Small intestine (tissue), 16 donors: ENCODE measurements around the gene TUBA4A. TPM values are rescaled to one million over a fixed set of nuclear protein-coding genes. Genes with fewer than 3 reads are reported as not detected.
A peak's percentile ranks its signal among the peaks of the same experiment; 100 is the strongest.

Experiments used
- DNase-seq, 2 donors: peaks; one replicate each; pipeline versions ENCODE4 v3.0.0 to v3.0.0-alpha.2; 2013
- FAIRE-seq: peaks from 2 replicates; lab custom pipeline; 2012; peaks lifted over from hg19 to GRCh38; lab: Jason Lieb, UNC
- H3K27ac ChIP-seq, 3 donors: one replicate each; pipeline ENCODE4 v1.5.1; 2013; ENCODE audit warnings: low read length in 2 of 3, mild to moderate bottlenecking in 2 of 3, control low read depth in 1 of 3, inconsistent platforms in 1 of 3, low read depth in 1 of 3, moderate library complexity in 1 of 3
- H3K27me3 ChIP-seq, 3 donors: one replicate each; pipeline ENCODE4 v1.6.1; 2013; ENCODE audit warnings: low read length in 3 of 3, inconsistent platforms in 1 of 3; ENCODE audit not compliant: control insufficient read depth in 3 of 3, insufficient read depth in 3 of 3
- H3K36me3 ChIP-seq, 3 donors: one replicate each; pipeline ENCODE4 v1.6.1; 2013; ENCODE audit warnings: low read length in 3 of 3, inconsistent platforms in 1 of 3, low read depth in 1 of 3, mild to moderate bottlenecking in 1 of 3, moderate library complexity in 1 of 3; ENCODE audit not compliant: control insufficient read depth in 3 of 3, insufficient read depth in 2 of 3
- H3K4me1 ChIP-seq, 3 donors: one replicate each; pipeline ENCODE4 v1.6.1; 2013; ENCODE audit warnings: low read length in 2 of 3, inconsistent platforms in 1 of 3, low read depth in 1 of 3, mild to moderate bottlenecking in 1 of 3, moderate library complexity in 1 of 3; ENCODE audit not compliant: control insufficient read depth in 3 of 3, insufficient read depth in 2 of 3
- H3K4me3 ChIP-seq, 3 donors: one replicate each; pipeline ENCODE4 v1.5.1; 2013; ENCODE audit warnings: low read length in 3 of 3, control low read depth in 1 of 3, inconsistent platforms in 1 of 3, low read depth in 1 of 3, mild to moderate bottlenecking in 1 of 3, moderate library complexity in 1 of 3
- H3K9me3 ChIP-seq, 2 donors: one replicate each; pipeline ENCODE4 v1.6.1; 2013; ENCODE audit warnings: low read depth in 1 of 2, low read length in 1 of 2; ENCODE audit not compliant: control insufficient read depth in 2 of 2, insufficient read depth in 1 of 2
- WGBS, 3 donors: extraction: QIAGEN DNeasy Blood & Tissue Kit; methylation state at CpG; one replicate each; pipeline ENCODE4 v1.1.7; 2013; 5-methylcytosine and 5-hydroxymethylcytosine counted together
- long read RNA-seq, 10 donors: transcript quantifications; one replicate each; lab custom pipeline, GENCODE V29; 2026
- polyA plus RNA-seq, 4 donors: library from polyadenylated mRNA; stranded (reverse) in 3 of 4; unstranded in 1 of 4; fragments of 200-250 nt in 3 of 4; fragments of 120-200 nt in 1 of 4; gene quantifications; one replicate each; pipeline versions ENCODE4 v1.2.1 to v1.2.3, GENCODE V29; 2013
- donor health status: healthy with polysubstance abuse.
- donor health status: control.
- donor health status: control.
- donor health status: Bipolar disorder and iron deficiency.
- donor health status: healthy.

TUBA4A gene
- 10 to 100 TPM; 42.1 to 62.0 (median 49.8) TPM for polyA plus RNA-seq
- long read RNA-seq, donor 1: 0 reads
- long read RNA-seq, donor 2, transcript TUBA4A-201 (4 exons, 2,162 nt): major isoform, 6 of 6 reads
- long read RNA-seq, donor 2, partial matches to known transcripts: 0 of 6 reads
- long read RNA-seq, donor 2, other reads (novel, unspliced or antisense): 0 of 6 reads
- long read RNA-seq, donor 3, transcript TUBA4A-201 (4 exons, 2,162 nt): major isoform, 9 of 9 reads
- long read RNA-seq, donor 3, partial matches to known transcripts: 0 of 9 reads
- long read RNA-seq, donor 3, other reads (novel, unspliced or antisense): 0 of 9 reads
- long read RNA-seq, donor 4, partial matches to known transcripts: 0 of 1 reads
- long read RNA-seq, donor 4, other reads (novel, unspliced or antisense): 0 of 1 reads
- long read RNA-seq, donor 5: 0 reads
- long read RNA-seq, donor 6, partial matches to known transcripts: 0 of 3 reads
- long read RNA-seq, donor 6, other reads (novel, unspliced or antisense): 0 of 3 reads
- long read RNA-seq, donor 7: 0 reads
- long read RNA-seq, donor 8, partial matches to known transcripts: 0 of 6 reads
- long read RNA-seq, donor 8, other reads (novel, unspliced or antisense): 0 of 6 reads
- long read RNA-seq, donor 9, partial matches to known transcripts: 0 of 3 reads
- long read RNA-seq, donor 9, other reads (novel, unspliced or antisense): 0 of 3 reads
- long read RNA-seq, donor 10, transcript TUBA4A-201 (4 exons, 2,162 nt): major isoform, 11 of 20 reads
- long read RNA-seq, donor 10, partial matches to known transcripts: 8 of 20 reads
- long read RNA-seq, donor 10, other reads (novel, unspliced or antisense): 0 of 20 reads

DNA sequence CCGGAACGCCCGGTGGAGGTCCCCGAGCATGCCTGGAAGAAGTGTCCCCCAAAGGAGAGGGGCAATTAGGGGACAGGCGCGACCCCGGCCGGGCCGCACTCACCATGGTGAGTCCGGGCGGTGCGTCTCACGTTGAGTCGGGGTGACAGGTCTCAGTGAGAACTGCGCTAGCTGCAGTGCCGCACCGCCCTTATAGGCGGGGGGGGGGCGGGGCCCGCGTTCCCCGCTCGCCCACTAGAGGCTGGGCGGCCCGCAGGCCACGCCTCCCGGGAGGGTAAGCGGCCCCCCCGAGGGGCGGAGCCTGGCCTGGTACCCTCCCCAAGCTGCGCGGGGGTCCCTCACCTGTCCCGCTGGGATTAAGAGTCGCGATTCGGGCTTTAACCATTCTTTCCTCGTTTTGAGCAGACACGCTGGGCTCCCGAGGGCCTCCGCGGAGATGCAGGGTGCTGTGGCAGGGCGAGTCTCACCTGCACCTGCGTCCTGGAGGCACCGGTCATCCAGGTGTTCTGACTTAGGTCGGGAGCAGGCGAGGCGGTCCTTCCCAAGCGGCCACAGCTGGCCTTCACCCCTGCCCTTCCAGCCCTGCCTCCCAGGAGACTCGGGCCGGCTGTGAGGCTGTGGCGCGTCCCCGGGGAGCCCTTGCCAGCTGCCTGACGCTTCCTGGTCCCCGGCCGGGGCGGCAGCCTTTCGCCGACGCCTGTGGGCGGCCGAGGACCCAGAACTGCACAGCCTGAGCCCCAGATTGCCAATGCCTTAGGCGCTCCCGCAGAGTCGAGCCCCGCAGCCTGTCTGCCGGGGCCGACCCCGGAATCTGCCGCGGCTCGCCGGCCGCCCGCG is at the start of gene TUBA4A:
TSS of gene TUBA4A (minus strand) at position 166 of the 837 bp plus-strand sequence. CDS start at position 106, 60 bp downstream.
- no peak for FAIRE-seq

DNA sequence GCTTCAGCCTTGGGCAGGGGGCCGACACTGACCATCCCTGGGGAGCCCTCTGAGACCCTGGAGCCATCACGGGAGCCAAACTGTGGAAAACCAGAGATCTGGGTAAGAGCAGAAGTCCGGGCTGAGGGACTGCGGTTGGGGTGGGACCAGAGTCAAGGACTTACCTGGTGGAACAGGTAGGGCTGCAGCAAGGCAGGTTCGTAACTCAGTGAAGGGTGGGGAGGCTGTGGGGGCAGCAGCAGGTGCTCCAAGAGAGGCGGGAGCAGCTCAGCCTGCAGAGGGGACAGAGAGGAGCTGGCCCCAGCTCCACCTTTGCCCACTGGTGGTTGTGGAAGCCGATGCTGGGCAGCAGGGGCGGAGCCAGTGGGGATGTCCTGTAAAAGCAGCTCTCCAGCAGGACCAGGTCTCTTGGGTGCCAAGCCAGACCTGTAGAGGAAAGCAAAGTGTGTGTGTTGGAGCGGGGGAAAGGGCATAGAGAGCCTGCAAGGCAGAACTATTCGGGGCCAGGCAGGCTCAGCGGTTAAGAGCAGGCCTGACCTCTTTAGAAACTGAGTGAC is 48.8 kb upstream of the TUBA4A start:
- no peak overlapping the region for H3K4me3 ChIP-seq
- DNase-seq (no peak), FAIRE-seq (no peak)
- H3K27me3 ChIP-seq: peaks cover 0 to 59% (median 7%) of the 10 kb centered on the region in 3 donors
- 55 to 66% (median 59%) methylated on average over 10 to 11 of the region's 11 CpGs for WGBS, 3 donors
- no peaks in the 10 kb centered on the region for H3K4me1 ChIP-seq
- no peaks in the 10 kb centered on the region for H3K36me3 ChIP-seq
- no peak overlapping the region for H3K27ac ChIP-seq
- H3K9me3 ChIP-seq: no peaks in the 10 kb centered on the region

More for the DNA sequence above, at the start of gene TUBA4A:
- peak; percentile 89 to 90 for DNase-seq
- peak within 1 kb of the TSS; percentile 34 to 94 (median 62) for H3K27ac ChIP-seq
- no peaks in the 10 kb centered on the region for H3K9me3 ChIP-seq
- peaks cover 0 to 21% (median 2%) of the 10 kb centered on the region in 3 donors for H3K36me3 ChIP-seq
- H3K4me3 ChIP-seq: peak within 1 kb of the TSS; percentile 65 to 77 (median 73)
- H3K27me3 ChIP-seq: peaks cover 0 to 39% (median 0%) of the 10 kb centered on the region in 3 donors
- 0% methylated on average over 45 to 76 of the region's 76 CpGs for WGBS, 3 donors
- H3K4me1 ChIP-seq: peaks cover 2 to 47% (median 8%) of the 10 kb centered on the region in 3 donors

DNA sequence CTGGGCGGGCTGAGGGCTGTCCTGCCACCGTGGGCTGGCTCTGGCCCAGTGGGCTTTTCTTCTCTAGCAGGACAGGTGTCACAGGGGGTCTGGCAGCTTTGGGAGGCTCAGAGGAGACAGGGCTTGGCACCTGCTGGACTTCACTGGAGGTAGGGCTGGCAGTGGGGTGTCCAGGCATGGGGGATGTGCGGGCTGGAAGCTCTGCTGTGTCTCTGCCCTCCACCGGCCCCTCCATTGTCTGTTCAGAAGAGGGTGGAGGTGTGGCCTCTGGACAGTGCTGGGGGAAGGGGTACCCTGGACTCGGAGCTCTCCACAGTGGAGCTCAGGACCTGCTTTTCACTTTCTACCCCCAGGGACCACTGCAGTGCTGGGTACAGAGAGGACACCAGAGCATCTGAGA is 46.3 kb upstream of the TUBA4A start:
- WGBS, 3 donors: 59 to 62% (median 62%) methylated on average over 5 of the region's 5 CpGs
- Histone ChIP-seq H3K27me3 (peaks cover 0 to 52% (median 7%) of the 10 kb centered on the region in 3 donors), H3K36me3 (no peaks in the 10 kb centered on the region), H3K4me1 (peaks cover 0 to 2% (median 0%) of the 10 kb centered on the region in 3 donors), H3K4me3 (no peak overlapping the region), H3K9me3 (no peaks in the 10 kb centered on the region), H3K27ac (no peak overlapping the region)
- DNase-seq (no peak), FAIRE-seq (no peak)

DNA sequence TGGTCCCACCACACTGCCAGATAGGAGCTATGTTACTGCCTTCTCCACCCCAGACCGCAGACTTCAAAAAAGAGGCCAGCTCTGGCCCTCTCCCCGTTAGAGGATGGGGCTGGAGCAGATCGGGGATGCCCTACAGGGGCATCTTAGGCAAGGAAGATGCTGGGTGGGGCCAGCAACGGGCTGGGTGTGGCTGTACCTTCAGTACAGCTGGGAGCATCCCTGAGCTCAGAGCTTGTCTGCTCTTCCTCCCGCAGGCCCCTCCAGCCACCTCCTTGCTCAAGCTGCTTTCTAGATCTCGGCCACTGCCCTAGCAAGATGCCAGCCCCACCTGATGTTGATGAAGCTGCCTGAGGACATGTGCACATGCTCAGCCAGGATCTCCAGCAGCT is 45.6 kb upstream of the TUBA4A start:
- Histone ChIP-seq H3K9me3 (no peaks in the 10 kb centered on the region), H3K4me3 (no peak overlapping the region), H3K4me1 (peaks cover 0 to 3% (median 0%) of the 10 kb centered on the region in 3 donors), H3K36me3 (no peaks in the 10 kb centered on the region), H3K27ac (no peak overlapping the region), H3K27me3 (peaks cover 0 to 52% (median 7%) of the 10 kb centered on the region in 3 donors)
- WGBS, 3 donors: 69 to 79% (median 77%) methylated on average over 6 of the region's 6 CpGs
- no peak for DNase-seq
- FAIRE-seq: no peak

DNA sequence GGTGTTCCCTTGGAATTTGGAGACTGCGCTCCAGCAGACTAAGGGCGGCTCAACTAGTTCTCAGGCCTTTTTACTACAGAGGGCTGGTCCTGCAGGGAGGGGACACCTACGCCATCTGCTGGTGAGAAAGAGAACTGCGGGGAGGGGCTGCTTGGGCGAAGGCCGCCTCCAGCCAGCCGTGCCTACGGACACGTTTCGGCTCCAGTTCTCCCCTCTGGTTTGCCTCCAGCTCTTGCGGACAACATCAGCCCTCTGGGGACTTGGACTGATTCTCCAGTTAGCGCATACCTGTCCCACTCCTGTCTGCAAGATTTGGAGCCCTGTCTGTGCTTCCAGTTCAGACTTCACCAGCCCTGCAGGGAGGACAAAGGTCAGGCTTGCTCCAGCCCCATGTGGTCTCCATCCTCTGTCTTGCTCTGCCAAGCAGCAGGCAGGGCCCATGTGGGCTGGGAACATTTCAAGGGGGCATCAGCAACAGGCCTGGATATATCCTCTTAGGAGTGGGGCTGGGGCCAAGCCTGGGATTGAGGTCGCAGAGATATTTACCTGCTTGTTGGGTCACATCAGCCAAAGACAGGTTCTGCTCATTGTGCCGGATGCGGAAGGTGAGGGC is 45.1 kb upstream of the TUBA4A start:
- peaks cover 0 to 52% (median 7%) of the 10 kb centered on the region in 3 donors for H3K27me3 ChIP-seq
- H3K4me3 ChIP-seq: no peak overlapping the region
- no peaks in the 10 kb centered on the region for H3K36me3 ChIP-seq
- no peak for FAIRE-seq
- peak; percentile 82 to 89 for DNase-seq
- H3K4me1 ChIP-seq: peaks cover 0 to 6% (median 0%) of the 10 kb centered on the region in 3 donors
- H3K27ac ChIP-seq: no peak overlapping the region
- H3K9me3 ChIP-seq: no peaks in the 10 kb centered on the region
- WGBS, 3 donors: 19 to 22% (median 20%) methylated on average over 15 of the region's 15 CpGs

DNA sequence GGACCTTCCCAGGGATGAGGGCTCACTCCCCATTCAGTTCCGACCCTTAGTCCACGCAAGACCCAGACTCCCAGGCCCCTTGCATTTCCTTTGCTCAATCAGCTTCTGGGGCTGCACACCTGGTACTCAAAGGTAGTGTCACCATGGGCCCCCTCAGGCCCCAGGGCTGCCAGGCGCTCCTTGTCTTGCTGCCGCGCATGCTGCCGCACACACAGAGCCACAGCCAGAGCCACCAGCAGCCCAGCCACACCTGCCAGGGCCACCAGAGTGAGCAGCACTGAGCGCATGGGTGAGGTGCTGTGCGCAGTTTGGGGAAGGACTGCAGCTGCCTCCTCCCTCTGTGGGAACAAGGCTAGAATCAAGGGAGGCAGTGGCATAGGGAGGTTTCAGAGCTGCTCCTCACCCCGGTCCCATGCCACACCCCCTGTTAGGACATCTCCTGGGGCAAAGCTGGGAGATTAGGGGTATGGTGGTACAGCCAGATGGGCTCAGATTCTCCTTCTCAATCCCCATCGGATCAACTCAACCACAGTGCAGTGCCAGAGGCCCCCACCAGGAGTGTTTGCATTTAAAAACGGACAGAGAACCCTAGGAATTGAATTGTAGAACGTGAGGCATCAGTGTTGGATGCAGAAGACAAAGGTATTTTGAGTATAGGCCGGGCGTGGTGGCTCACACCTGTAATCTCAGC is 44.2 kb upstream of the TUBA4A start:
- FAIRE-seq (no peak), DNase-seq (no peak)
- Histone ChIP-seq H3K4me3 (no peak overlapping the region), H3K4me1 (peaks cover 0 to 6% (median 0%) of the 10 kb centered on the region in 3 donors), H3K27me3 (peaks cover 0 to 43% (median 7%) of the 10 kb centered on the region in 3 donors), H3K27ac (no peak overlapping the region), H3K9me3 (no peaks in the 10 kb centered on the region), H3K36me3 (no peaks in the 10 kb centered on the region)
- WGBS, 3 donors: 78 to 83% (median 79%) methylated on average over 14 of the region's 14 CpGs
